Heart left ventricle (tissue), 16 donors: Measurements from ENCODE around the gene ZNF500. TPM values are rescaled to one million over a fixed set of nuclear protein-coding genes. Genes with fewer than 3 reads are reported as not detected.
A peak's percentile ranks its signal among the peaks of the same experiment; 100 is the strongest.

ENCODE experiments used
- ATAC-seq, 4 donors: fragments of 200-7000 bp; cut with Tn5 transposase; one replicate each; pipeline ENCODE4 v1.9.1; 2020 to 2022; ENCODE audit warnings: moderate library complexity in 4 of 4, mild to moderate bottlenecking in 3 of 4, moderate number of reproducible peaks in 1 of 4
- DNase-seq, 5 donors: peaks; one replicate each; pipeline ENCODE4 v3.0.0-alpha.2; 2020
- H3K27ac ChIP-seq, 12 donors: fragments of 200-600 bp; sonication (generic) in 4 of 12; one replicate each; pipeline versions ENCODE4 v1.5.0 to v1.8.0; 2016 to 2022; ENCODE audit warnings: mild to moderate bottlenecking in 2 of 12
- H3K27me3 ChIP-seq, 9 donors: fragments of 200-600 bp; sonication (generic) in 2 of 9; one replicate each; pipeline versions ENCODE4 v1.5.1 to v1.8.0; 2016 to 2022; ENCODE audit warnings: mild to moderate bottlenecking in 3 of 9
- H3K36me3 ChIP-seq, 9 donors: fragments of 200-600 bp; sonication (generic) in 2 of 9; one replicate each; pipeline versions ENCODE4 v1.5.0 to v1.8.0; 2018 to 2022; ENCODE audit warnings: mild to moderate bottlenecking in 2 of 9
- H3K4me1 ChIP-seq, 12 donors: fragments of 200-600 bp; sonication (generic) in 4 of 12; one replicate each; pipeline versions ENCODE4 v1.5.0 to v1.8.0; 2016 to 2022; ENCODE audit warnings: mild to moderate bottlenecking in 3 of 12
- H3K4me3 ChIP-seq, 12 donors: fragments of 200-600 bp; sonication (generic) in 4 of 12; one replicate each; pipeline versions ENCODE4 v1.5.0 to v1.8.0; 2017 to 2022; ENCODE audit warnings: mild to moderate bottlenecking in 9 of 12, moderate library complexity in 4 of 12
- H3K9me3 ChIP-seq, 12 donors: fragments of 200-600 bp; sonication (generic) in 4 of 12; one replicate each; pipeline versions ENCODE4 v1.5.0 to v1.8.0; 2016 to 2022; ENCODE audit warnings: mild to moderate bottlenecking in 1 of 12
- CTCF ChIP-seq, 12 donors: fragments of 200-600 bp; sonication (generic) in 4 of 12; IDR thresholded peaks; one replicate each; pipeline versions ENCODE4 v1.5.0 to v1.8.0; 2018 to 2022; ENCODE audit warnings: antibody characterized with exemption in 12 of 12, mild to moderate bottlenecking in 5 of 12
- POLR2A ChIP-seq, 2 donors: fragments of 450-650 bp; IDR thresholded peaks; one replicate each; pipeline ENCODE4 v1.6.1; 2017; ENCODE audit warnings: antibody characterized with exemption in 2 of 2, mild to moderate bottlenecking in 2 of 2, moderate library complexity in 2 of 2
- WGBS, 4 donors: extraction: QIAGEN DNeasy Blood & Tissue Kit in 2 of 4; methylation state at CpG; one replicate each; pipeline versions ENCODE4 v1.1.5 to v1.1.7; 2013 to 2018; 5-methylcytosine and 5-hydroxymethylcytosine counted together
- intact Hi-C, 10 donors: fragments of 100-400 bp; cut with DNase I; formaldehyde crosslinking; loops; one replicate each; pipeline versions ENCODE4 v1.11.1 to v1.14.2; 2022
- polyA plus RNA-seq, 2 donors: library from polyadenylated mRNA; stranded (reverse); fragments of 200-250 nt; gene quantifications; one replicate each; pipeline ENCODE4 v1.2.3, GENCODE V29; 2013
- total RNA-seq, 9 donors: library from RNA; depleted of rRNA in 2 of 9; stranded (reverse); fragments of >200 nt in 2 of 9; fragmentation: NEBNext Ultra II Directional in 3 of 9; extraction: Animal tissue kit (Norgen Biotek cat#: 25700) in 3 of 9; gene quantifications; one replicate each; pipeline versions ENCODE4 v1.1.0 to v1.2.4, GENCODE V29; 2016 to 2023
- donor health status: ischemic (EF 13 %, LVEDD 7.1; RV severe dilation, severe dysfunction).
- donor health status: healthy with polysubstance abuse.
- donor health status: DM: no; HTN: yes; CAD: no.
- donor health status: DM: no; HTN: no; CAD: no.
- donor health status: ischemic (EF 25% LVEDD 6.9; RV normal size, moderate dysfunction).
- donor health status: ischemic (EF 25% LVEDD 5.7; RV mildly dilated, moderate dysfunction).
- donor health status: healthy.
- donor health status: DM: yes; HTN: yes; CAD: no.
- donor health status: ischemic (EF 35%, LVEDD 5.7; RV mildly dilated, moderate dysfunction).
- donor health status: nonischemic (EF 11% LVEDD 7.7; RV severe dilation, severe dysfunction).
- donor health status: DM: yes; HTN: yes; CAD: no.
- donor health status: PGD.
- donor health status: ischemic (EF 29% LVEDD 5.4; RV normal size, mild dysfunction).
- donor health status: nonischemic (EF 23%, LVEDD 6.1; RV moderate dilation, normal function).

ZNF500 gene
- total and polyA plus RNA-seq, 11 donors: 4.8 to 11.6 (median 6.5) TPM

GRCh38 chr16:4796982-4797804, 30.2 kb upstream of the ZNF500 start:
- DNase-seq (peak in 1 of 5 donors; percentile 13), ATAC-seq (no peak)
- 86 to 89% (median 87%) methylated on average over 17 to 21 of the region's 21 CpGs for WGBS, 4 donors
- H3K4me3 ChIP-seq: no peak overlapping the region
- H3K36me3 ChIP-seq: peaks cover 0 to 33% (median 21%) of the 10 kb centered on the region in 9 donors
- peak overlapping the region in 1 of 12 donors; percentile 3 for H3K27ac ChIP-seq
- H3K27me3 ChIP-seq: no peaks in the 10 kb centered on the region
- H3K9me3 ChIP-seq: no peaks in the 10 kb centered on the region
- TF ChIP-seq CTCF (IDR thresholded peaks at IDR 0.05) (no peak), POLR2A (IDR thresholded peaks at IDR 0.05) (no peak)
- peaks cover 0 to 24% (median 15%) of the 10 kb centered on the region in 12 donors for H3K4me1 ChIP-seq
- intact Hi-C loops: no loop called here

GRCh38 chr16:4795828-4796572, 29.0 kb upstream of the ZNF500 start:
- WGBS, 4 donors: 93 to 94% (median 93%) methylated on average over 25 to 30 of the region's 30 CpGs
- intact Hi-C loops: no loop called here
- no peak for DNase-seq
- H3K27ac ChIP-seq: no peak overlapping the region
- peaks cover 0 to 33% (median 21%) of the 10 kb centered on the region in 9 donors for H3K36me3 ChIP-seq
- no peaks in the 10 kb centered on the region for H3K27me3 ChIP-seq
- no peak for TF ChIP-seq CTCF (IDR thresholded peaks at IDR 0.05)
- TF ChIP-seq POLR2A (IDR thresholded peaks at IDR 0.05): no peak
- ATAC-seq: no peak
- peaks cover 0 to 13% (median 9%) of the 10 kb centered on the region in 12 donors for H3K4me1 ChIP-seq
- no peaks in the 10 kb centered on the region for H3K9me3 ChIP-seq
- no peak overlapping the region for H3K4me3 ChIP-seq

- peak in 1 of 5 donors; percentile 7 for DNase-seq
- ATAC-seq: peak in 1 of 4 donors; percentile 14
- 69 to 75% (median 71%) methylated on average over 11 to 14 of the region's 14 CpGs for WGBS, 4 donors
- no peaks in the 10 kb centered on the region for H3K9me3 ChIP-seq
- TF ChIP-seq POLR2A (IDR thresholded peaks at IDR 0.05) (no peak), CTCF (IDR thresholded peaks at IDR 0.05) (no peak)
- H3K27ac ChIP-seq: no peak within 1 kb of the TSS
- H3K36me3 ChIP-seq: peaks cover 0 to 33% (median 21%) of the 10 kb centered on the region in 9 donors
- H3K4me3 ChIP-seq: no peak within 1 kb of the TSS
- intact Hi-C loops: no loop called here
- H3K27me3 ChIP-seq: no peaks in the 10 kb centered on the region
- peaks cover 0 to 6% (median 3%) of the 10 kb centered on the region in 12 donors for H3K4me1 ChIP-seq
Observed at GRCh38 chr16:4795181-4795827, 28.3 kb upstream of the ZNF500 start, which contains the start of gene SMIM22. TSS of gene SMIM22 (plus strand) at chr16:4795369. CDS start at chr16:4795735, 366 bp downstream.
